Fibroblast of skin of right biceps (primary cell): ENCODE results near the gene CORO2A.
"Not testable (repeated sequence)": the region's sequence is repeated elsewhere in the genome, so short reads cannot be mapped to it uniquely, and the experiment has no call there.

Experiments
- DNase-seq: peaks from one replicate; pipeline ENCODE4 v3.0.0-alpha.2; 2013

The CORO2A gene

DNA sequence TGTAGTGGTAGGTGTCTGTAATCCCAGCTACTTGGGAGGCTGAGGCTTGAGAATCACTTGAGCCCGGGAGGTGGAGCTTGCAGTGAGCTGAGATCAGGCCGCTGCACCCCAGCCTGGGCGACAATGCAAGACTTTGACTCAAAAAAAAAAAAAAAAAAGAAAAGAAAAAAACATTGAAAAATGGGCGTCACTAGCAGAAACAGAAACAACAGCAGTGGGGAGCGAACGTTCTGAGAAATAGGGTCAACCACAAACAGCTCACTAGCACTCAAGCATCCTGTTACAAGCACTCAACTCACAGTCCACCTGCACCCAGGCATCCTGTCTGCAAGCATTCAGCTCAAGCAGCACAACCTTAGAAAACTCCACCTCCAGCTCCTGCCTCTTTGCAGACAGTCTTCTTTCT, 90.6 kb downstream of the CORO2A start:
- DNase-seq, result no peak

DNA sequence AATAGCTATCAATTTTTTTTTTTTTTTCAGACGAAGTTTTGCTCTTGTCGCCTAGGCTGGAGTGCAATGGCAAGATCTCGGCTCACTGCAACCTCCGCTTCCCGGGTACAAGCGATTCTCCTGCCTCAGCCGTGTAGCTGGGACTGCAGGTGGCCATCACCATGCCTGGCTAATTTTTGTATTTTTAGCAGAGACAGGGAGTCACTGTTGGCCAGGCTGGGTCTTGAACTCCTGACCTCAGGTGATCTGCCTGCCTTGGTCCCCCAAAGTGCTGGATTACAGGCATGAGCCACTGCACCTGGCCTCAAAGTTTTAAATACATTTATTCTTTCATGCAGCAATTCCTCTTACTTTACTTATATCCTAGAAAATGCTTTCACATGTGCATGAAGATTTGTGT, 91.0 kb downstream of the CORO2A start:
- no peak for DNase-seq

DNA sequence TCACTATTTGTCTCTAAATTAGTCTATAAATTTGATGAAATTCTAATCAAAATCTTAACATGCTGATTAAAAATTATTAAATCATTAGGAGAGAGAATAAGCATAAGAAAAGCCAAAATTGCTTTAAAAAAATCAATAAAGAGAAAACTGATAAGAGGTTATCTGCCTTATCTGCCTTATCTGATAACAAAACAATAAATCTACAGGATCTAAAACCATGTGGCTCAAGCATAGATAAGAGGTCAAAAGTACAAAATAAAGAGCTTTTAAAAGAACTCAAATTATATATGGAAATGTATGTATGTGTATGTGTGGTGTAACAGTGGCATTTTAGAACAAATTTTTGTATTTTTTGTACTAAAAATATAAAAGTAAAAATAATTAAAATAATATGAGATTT, 92.0 kb downstream of the CORO2A start:
- no peak for DNase-seq

DNA sequence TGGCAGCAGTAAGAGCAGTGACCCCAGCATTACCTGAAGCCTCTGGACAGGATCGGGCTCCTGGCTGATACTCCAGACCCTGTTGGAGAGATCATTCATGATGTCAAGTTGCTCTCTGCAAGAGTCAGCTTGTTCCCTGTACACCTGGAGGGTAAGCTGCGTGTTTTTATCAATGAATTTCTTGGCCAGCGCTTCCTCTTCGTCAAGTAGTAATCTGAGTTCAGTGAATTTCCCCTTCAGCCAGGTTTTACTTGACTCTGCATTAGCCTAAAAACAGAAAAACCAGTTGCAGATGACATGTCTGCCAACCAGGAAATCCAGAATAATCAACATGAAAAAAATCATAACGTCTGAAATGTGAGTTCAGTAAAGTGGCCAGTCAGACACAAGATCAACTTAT, 92.5 kb downstream of the CORO2A start:
- no peak for DNase-seq

DNA sequence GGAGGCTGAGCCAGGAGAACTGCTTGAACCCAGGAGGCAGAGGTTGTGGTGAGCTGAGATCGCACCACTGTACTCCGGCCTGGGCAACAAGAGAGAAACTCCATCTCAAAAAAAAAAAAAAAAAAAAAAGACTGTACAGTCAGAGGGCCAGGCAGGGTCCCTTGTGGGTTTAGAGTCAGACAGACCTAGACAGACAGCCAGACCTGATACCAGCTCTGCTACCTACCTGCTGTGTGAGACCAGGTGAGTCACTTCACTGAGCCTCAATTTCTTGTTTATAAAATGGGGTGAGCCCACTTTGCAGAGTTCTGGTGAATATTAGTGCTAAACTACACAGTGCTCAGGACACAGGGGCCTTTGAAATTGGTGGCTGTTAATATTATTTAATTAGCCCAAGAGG, 93.1 kb downstream of the CORO2A start:
- no peak for DNase-seq

DNA sequence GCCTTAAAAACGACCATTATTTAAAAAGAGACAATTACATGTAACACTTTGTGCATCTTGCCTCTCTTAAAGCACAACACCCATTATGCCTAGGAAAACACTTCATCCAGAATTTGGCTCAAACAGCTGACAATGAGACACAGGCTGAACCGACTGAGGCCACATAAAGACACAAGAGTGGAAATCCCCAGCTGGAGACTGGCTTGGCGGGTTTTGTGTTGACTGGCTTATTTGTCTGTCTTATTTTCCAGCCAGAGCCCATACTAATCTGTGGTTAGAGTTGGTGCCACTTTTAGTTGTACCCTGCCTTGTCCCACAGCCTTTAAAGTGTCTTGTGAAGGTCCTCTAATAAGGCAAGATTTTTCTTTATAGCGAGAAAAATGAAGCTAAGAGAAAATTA, 94.6 kb downstream of the CORO2A start:
- DNase-seq, result no peak

DNA sequence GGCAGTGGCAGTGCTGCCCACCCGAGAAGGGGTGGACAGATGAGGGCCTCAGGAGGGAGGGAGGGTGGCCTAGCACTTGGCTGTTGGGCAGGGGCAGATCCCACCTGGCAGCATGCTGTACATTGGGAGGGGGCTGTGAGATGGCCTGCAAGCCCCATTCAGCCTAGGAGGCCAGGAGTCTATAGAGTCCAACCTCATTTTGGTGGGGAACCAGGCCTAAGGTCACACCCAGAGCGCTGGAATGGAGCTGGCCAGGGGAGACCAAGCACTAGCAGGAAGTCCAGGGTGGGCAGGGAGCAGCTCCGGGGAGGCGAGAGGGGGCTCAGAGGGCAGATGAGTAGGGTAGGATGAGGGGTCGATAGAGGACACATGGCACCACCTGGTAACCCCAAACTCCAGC, 96.3 kb downstream of the CORO2A start:
- DNase-seq, result no peak

DNA sequence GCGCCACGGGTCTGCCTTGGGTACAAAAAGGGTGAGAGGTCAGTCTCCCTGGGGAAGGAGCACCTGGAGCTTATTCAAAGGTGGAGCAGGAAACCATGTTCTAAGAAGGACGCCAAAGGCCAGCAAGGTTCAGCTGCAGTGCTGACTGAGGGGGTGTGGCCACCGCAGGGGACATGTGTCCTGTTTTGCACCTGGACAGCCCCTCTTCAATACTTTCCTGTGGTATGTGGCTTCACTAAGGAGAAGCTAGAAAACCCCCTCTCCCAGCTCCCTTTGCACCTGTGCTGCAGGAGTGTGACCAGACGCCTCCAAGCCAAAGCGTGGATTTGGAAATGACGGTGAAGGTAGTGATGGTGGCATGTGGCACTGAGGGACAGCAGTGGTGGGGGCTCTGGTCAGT, 97.0 kb downstream of the CORO2A start:
- DNase-seq, result no peak

DNA sequence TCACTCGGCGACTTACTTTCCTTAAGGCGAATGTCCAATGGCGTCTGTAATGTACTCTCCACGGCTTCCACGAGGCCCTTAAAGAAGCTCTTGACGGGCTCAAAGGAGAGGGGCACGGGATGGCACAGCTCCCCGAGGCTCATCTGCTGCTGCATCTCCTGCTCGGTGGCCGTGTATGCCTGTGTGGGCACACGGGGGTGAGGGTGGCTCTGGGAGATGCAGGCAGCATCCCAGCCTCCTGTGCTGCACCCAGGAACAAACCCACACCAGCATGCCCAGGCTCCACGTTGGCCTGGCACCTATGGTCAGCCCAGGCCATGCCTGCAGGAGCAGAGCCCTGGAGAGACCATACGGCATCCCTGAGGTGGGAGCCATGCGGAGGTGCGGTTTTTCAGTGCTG, 97.6 kb downstream of the CORO2A start:
- no peak for DNase-seq

DNA sequence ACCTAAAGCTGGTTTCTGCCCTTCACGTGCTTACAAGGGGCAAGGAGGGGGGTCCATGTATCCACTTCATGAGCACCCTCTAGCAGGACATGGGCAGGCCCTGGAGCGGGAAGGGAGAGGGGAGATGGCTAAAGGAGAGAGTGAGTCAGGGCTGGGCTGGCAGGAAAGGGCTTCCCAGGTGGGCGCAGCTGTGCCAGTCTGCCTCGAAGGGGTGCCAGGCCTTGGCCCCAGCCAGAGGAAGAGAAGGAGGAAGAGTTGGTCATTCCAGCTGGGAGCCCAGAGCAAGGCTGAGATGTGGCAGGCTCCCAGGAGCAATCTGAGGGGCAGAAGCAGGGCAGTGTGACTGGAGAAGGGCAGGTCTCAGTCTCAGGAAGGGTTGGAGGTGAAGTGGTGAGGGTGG, 98.1 kb downstream of the CORO2A start:
- no peak for DNase-seq

DNA sequence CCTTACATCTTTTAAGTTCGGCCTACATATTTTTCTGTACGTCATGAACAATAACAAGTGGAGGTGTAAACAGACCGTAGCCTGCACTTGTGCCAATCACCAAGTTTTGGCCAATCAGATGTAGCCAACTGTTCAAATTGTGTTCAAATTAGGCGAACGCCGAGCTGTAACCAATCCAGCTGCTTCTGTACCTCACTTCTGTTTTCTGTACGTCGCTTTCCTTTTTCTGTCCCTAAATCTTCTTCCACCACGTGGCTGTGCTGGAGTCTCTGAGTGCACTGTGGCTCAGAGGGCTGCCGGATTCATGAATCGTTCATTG, 99.9 kb downstream of the CORO2A start:
- DNase-seq, result no peak

DNA sequence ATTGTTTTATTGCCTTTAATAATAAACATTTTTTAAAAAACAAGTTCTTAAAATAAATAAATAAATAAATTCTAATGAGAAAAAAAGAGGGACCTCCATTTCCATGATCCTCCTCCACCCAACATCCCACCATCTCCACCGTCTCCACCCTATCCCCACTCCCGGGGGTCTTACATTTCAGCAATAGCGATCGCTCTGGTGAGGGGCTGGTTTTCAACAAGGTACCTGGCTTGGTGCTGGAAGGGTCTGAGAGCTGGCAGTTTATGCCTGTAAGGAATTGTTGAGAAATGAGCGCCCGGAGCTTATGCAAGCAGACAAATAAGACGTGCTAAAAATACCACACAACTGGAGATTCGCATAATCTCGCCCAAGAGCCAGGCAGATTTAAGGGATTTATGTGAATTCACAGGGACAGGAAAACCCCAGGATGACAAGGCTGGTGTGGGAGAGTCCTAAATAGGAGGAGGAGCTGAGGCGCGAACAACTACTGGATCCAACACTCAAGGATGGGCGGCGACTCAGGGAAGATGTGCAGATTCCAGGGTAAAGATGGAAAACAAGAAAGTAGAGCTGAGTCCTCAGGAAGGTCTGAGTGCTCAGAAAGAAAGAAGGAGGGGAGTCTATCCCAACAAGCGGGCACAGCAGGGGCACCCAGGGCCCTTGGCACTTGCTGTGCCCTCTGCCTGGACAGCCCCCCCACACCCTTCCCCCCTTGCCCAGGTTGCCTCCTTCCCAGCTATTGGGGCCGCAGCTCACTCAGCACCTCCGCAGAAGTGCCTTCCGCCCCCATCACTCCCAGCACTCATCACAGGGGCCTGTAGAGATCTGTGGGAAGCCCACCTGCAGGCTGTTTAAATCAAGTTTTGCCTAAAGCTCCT, 100.5 kb downstream of the CORO2A start:
- DNase-seq, result peak; percentile 8

DNA sequence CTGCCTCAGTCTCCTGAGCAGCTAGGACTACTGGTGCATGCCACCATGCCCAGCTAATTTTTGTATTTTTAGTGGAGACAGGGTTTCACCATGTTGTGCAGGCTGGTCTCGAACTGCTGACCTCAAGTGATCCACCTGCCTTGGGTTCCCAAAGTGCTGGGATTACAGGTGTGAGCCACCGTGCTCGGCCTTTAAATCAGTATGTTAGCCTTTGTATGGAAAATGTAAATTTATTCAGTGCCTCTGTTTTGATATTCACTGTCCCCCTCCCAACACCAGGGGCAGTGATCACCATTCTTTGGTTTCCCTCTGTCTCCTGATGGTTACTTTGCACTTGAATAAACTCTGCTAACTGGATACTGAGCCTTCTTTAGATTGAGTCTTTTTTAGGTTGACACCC, 101.8 kb downstream of the CORO2A start:
- DNase-seq, result not testable (repeated sequence)

DNA sequence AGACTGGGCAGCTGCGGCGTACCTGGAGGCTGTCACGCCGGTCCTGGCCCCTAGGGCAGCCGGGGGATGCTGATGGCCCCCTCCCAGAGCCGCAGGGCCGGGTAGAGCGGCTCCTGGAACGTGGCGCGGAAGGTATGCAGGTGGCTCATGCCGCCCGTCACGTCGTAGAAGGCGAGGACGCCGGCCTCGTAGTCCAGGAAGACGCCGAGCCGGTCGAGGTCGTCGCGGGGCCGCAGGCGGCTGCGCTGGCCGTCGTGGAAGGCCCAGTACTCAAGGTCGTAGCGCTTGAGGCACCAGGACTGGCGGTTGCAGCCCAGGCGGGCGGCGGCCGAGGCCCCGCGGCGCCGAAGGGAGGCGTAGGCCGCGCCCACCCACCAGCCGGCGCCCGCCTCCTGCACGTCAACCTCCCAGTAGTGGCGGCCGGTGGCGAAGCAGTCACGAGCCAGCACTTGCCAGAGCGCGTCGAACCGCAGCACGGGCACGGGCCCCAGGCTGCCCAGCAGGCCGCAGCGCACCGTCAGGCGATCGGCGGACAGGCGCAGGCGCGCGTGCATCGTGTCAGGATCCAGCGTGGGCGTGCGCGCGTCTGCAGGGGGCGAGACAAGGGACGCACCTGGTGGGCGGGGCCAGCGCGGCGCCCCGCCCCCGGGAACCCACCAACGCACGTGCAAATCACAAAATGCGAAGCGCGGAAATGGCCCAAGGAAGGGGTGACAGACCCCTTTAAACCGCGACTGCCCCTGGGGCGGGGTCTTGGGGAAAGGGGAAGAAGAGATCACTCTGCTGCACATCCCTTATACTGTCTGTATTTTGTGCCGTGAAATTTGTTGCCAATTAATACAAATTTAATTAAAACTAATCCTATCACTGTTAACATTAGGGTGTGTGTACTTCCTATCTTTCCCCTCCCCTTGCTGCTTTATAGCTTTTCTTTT, 104.8 kb downstream of the CORO2A start:
- peak; percentile 61 for DNase-seq

DNA sequence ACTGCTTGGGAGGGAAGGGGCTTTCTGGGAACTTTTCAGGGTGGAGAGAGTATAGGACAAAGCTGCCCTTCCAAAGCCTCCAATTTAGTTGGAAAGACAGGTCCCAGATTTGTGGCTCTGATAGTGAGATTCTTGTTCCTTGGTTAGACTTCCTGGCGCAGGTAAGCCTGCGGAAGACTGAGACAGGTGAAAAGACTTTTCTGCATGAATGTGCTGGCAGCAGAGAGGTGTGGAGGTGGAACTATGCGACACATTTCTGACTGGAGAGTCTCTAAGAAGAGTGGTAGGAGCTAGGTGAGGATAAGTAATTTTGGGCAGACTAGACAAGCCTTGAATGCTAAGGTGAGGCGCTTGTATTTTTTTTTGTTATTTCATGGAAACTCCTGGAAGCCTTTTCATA, 106.0 kb downstream of the CORO2A start:
- no peak for DNase-seq

DNA sequence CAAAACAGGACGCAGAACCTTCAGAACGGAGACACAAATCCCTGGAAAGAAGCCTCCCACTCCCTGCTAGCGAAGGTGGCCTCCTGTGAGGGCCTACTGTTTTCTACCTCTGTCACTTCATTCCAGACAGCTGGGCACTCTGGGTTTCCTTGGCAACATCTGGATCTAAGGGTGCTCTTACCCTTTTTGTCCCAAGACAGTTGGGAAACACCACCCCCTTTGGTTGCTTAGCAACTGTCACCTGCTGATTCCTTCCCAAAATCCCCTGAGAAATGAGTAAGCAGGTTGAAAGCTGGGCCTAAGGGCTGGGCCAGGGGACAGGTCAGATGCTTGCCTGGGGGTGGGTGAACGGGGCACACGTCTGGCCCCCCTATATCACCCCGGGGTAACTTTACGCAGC, 106.5 kb downstream of the CORO2A start:
- DNase-seq, result peak; percentile 8

DNA sequence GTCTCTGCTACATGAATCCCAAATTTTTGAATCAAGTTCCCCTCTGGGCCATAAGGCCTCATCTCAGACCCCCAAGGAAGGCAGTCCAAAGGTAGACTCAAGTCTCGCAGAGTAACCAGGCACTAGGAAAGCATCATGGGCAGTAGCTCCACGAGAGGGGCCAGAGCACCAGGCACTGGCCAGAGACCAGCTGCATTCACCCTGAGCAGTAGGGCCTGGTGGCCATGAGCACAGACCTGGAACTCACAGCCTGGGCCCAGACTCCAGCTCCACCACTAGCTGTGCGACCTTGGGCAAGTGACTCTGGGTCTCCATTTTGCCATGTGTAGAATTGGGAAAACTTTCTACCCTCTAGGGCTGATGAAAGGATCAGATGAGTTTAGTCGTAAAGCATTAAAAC, 107.4 kb downstream of the CORO2A start:
- no peak for DNase-seq

DNA sequence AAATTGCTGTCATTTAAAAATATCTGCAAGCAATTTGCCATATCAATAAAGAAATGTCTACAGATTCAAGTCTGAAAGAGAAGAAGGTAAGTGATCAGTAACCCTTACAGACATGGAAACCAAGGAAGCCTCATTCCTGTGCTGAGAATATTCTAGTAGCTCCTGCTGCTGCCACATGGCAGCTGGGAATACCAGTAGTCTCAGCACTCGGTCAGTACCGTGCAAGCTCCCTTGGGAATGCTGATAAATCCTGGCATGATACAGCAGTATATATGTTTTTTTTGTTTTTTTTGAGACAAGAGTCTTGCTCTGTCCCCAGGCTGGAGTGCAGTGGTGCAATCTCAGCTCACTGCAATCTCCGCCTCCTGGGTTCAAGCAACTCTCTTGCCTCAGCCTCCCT, 108.0 kb downstream of the CORO2A start:
- DNase-seq, result no peak

DNA sequence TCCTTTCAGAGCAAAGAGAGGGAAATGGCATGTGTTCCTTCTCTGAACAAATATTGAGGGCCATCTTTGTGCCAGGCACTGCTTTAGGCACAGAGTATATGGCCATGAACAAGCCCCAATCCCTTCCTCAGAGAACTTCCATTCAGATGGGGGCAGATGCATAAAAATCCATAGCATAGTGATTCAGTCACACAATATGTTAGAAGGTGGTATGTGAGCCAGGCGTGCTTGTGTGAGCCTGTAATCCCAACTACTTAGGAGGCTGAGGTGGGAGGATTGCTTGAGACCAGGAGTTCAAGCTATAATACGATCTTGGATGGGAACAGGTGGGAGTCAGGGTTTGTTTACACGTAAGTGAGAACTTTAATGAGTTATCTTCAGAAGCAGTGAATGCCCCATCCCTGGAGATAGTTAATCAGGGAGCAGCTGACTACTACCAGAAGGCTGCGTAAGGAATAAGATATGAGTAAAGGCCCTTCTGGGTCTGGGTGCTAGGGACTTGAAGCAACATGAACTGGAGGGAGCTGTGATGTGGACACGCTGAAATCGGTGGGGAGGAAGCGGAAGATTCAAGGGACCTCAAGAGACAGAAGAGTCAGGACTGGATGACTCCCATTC, 108.8 kb downstream of the CORO2A start:
- DNase-seq, result no peak

DNA sequence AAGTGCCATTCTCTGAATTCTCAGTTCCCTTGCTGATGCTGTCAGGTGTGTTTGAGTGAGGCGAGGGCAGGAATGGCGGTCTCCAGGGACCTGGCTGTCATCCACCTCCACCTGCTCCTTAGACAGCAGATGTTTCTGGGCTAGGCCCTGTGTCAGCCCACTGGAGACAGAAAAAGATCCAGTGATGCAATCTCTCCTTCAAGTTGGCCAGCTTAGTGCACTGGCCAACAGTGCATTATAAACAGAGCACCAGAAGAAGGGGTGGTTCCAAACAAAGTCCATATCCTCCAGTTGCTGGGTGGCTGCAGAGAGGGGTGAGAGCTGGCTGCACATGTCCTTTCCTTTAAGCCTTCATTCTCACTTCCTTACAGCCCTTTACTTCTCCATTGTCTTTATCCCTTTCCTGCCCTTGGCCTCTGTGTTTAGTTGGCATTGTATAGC, 109.4 kb downstream of the CORO2A start:
- no peak for DNase-seq

DNA sequence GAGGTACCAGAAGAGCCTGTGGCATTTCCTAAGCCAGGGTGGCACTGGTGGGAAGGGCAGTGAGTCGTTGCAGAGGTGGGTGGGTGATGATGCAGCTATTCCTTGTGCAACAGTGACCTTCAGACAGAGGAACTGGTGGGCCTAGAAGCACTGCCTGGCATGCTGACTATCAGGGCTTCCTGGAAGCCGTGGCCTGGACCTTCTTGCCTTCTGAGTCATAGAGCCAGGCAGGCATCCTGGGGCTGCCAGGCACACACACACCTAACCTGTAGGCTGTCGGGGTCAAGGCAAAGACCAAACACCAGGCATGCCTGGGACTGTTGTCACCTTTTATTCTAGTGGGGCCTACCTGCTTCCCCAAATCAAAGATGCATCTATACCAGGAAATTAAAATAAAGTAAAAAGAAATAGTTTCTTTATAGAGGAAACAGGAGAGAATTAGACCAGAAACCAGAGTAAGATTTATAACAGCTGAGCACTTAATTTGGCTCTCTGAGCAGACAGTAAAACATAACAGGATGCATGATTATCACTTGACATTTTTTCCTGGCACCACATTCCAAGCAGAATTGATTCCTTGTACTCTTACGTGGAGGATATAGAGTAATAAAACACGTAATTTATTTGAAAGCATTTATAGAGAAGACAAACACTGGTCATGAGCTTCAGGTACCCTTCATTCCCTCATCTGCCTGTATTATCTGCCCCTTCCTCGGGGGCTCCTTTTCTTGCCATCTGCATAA, 110.8 kb downstream of the CORO2A start:
- DNase-seq, result peak; percentile 26

DNA sequence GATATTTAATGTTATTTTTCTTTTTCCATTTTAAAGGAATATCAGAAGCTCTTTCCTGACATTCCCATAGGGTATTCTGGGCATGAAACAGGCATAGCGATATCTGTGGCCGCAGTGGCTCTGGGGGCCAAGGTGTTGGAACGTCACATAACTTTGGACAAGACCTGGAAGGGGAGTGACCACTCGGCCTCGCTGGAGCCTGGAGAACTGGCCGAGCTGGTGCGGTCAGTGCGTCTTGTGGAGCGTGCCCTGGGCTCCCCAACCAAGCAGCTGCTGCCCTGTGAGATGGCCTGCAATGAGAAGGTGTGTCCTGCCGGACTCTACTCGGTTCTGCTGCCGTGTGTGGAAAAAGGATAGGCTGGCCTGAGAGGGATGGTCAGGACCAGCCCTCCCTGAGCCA, 111.7 kb downstream of the CORO2A start:
- no peak for DNase-seq

DNA sequence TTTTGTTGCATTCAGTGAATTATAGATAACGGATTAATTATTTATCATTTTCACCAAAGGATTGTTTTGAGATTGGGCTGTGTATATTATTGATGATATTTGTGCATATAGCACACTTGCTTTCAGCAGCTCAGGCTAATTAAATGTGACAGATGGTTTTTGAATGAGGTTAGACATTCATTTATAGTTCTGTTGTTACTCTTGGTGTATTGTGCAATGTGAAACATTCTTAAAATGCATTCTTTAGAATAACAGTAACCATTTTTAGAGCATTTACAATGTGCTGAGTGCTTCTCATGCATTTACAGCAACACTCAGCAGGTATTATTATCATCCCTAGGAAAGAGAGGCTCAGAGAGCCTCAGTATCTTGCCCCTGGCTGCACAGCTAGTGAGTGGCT, 112.1 kb downstream of the CORO2A start:
- peak; percentile 33 for DNase-seq
